Upper lobe of right lung (tissue), 1 donor: Measurements from ENCODE around the gene GATA6. TPM values are rescaled to one million over a fixed set of nuclear protein-coding genes. Genes with fewer than 3 reads are reported as not detected.

Experiments used
- ATAC-seq: fragments of 200-7000 bp; cut with Tn5 transposase; one replicate; pipeline ENCODE4 v1.9.1; 2020; ENCODE audit warnings: mild to moderate bottlenecking, moderate library complexity
- DNase-seq: peaks from one replicate; pipeline ENCODE4 v3.0.0-alpha.2; 2020
- H3K27ac ChIP-seq: fragments of 200-600 bp; one replicate; pipeline ENCODE4 v1.8.0; 2022
- H3K27me3 ChIP-seq: fragments of 200-600 bp; one replicate; pipeline ENCODE4 v1.8.0; 2022; ENCODE audit warnings: mild to moderate bottlenecking
- H3K36me3 ChIP-seq: fragments of 200-600 bp; one replicate; pipeline ENCODE4 v1.8.0; 2022
- H3K4me1 ChIP-seq: fragments of 200-600 bp; one replicate; pipeline ENCODE4 v1.8.0; 2022
- H3K4me3 ChIP-seq: fragments of 200-600 bp; one replicate; pipeline ENCODE4 v1.8.0; 2022; ENCODE audit warnings: mild to moderate bottlenecking
- H3K9me3 ChIP-seq: fragments of 200-600 bp; one replicate; pipeline ENCODE4 v1.8.0; 2022
- intact Hi-C: fragments of 100-400 bp; cut with DNase I; formaldehyde crosslinking; loops from one replicate; pipeline ENCODE4 v1.11.0; 2022
- total RNA-seq: library from RNA; stranded (reverse); fragmentation: NEBNext Ultra II Directional; extraction: Animal tissue kit (Norgen Biotek cat#: 25700); gene quantifications from one replicate; pipeline ENCODE4 v1.2.1, GENCODE V29; 2021
- TF ChIP-seq, protein P1 (sequence below): fragments of 200-600 bp; IDR thresholded peaks from one replicate; pipeline ENCODE4 v1.8.0; 2022; ENCODE audit warnings: antibody characterized with exemption
- donor health status: DM: no; HTN: yes; CAD: no; lungs with severe emphysema.

Gene GATA6
- total RNA-seq, 1 donor from 2014 or later = 32.2 TPM

DNA sequence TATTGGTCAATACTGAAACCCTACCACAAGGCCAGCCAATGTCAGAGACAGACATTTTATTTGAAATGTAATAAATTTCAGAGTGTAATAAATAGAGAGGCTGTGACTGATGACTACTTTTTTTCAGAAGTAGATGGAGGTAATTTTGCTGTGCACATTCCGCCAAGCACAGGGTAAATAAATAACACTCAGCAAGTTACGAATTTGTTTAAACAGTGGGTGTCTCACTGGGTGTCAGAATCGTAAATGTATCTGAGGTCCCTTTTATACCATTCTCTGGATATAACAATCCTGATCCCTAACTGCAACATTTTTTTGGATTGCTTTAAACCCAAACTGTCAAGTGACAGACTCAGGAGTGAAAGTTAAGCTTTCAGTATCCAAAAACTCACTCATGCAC lies 74.1 kb downstream of the GATA6 start:
- Histone ChIP-seq H3K4me3 (no peak overlapping the region), H3K36me3 (no peaks in the 10 kb centered on the region), H3K27me3 (no peaks in the 10 kb centered on the region), H3K9me3 (no peaks in the 10 kb centered on the region), H3K4me1 (no peaks in the 10 kb centered on the region), H3K27ac (no peak overlapping the region)
- TF ChIP-seq, protein P1, sequence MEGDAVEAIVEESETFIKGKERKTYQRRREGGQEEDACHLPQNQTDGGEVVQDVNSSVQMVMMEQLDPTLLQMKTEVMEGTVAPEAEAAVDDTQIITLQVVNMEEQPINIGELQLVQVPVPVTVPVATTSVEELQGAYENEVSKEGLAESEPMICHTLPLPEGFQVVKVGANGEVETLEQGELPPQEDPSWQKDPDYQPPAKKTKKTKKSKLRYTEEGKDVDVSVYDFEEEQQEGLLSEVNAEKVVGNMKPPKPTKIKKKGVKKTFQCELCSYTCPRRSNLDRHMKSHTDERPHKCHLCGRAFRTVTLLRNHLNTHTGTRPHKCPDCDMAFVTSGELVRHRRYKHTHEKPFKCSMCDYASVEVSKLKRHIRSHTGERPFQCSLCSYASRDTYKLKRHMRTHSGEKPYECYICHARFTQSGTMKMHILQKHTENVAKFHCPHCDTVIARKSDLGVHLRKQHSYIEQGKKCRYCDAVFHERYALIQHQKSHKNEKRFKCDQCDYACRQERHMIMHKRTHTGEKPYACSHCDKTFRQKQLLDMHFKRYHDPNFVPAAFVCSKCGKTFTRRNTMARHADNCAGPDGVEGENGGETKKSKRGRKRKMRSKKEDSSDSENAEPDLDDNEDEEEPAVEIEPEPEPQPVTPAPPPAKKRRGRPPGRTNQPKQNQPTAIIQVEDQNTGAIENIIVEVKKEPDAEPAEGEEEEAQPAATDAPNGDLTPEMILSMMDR = no peak
- DNase-seq (no peak), ATAC-seq (no peak)
- intact Hi-C loops = no loop called here

DNA sequence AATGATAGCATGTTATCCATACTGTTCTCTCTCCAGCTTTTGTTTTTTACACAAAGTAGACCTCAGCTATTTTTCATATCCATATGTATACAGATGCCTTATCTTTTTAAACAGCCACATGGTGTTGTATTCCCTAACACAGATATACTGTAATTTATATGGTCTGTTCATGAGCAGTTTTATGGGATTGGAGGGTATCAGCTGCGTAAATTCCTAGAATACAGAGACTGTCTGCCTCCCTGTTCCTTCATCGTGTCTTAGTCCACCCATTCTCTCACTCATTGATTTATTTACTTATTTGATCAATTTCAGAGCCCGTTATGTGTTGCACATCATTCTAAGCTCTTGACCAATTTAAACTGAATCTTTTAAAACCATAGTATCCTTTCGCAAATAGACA lies 80.6 kb downstream of the GATA6 start:
- H3K4me1 ChIP-seq = peaks cover 21% of the 10 kb centered on the region
- no peak for DNase-seq
- H3K36me3 ChIP-seq = no peaks in the 10 kb centered on the region
- no peak overlapping the region for H3K27ac ChIP-seq
- intact Hi-C loops = no loop called here
- H3K27me3 ChIP-seq = no peaks in the 10 kb centered on the region
- TF ChIP-seq, protein P1 = no peak
- H3K4me3 ChIP-seq = no peak overlapping the region
- no peaks in the 10 kb centered on the region for H3K9me3 ChIP-seq
- ATAC-seq = no peak

DNA sequence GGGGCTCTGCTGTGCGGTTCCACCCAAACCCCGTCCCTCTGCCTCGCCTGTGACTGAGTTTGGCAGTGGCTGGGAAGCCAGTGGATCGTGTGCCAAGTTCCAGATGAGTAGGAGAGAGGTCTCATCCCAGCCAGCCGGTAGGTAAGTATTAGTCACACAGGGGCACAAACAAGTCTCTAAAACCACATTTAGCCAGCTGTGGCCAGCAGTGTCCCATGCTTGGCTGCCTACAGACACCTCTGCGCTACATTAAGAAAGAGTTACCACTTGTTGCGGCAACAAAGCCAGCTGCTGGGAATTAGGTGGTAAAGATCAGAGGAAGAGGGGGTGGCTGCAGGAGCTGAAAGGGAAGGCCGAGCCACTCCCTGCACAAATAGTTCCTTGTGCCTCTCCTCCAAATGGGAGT lies 81.2 kb downstream of the GATA6 start:
- Histone ChIP-seq H3K4me1 (peaks cover 25% of the 10 kb centered on the region), H3K4me3 (no peak overlapping the region), H3K27ac (no peak overlapping the region), H3K36me3 (no peaks in the 10 kb centered on the region), H3K9me3 (no peaks in the 10 kb centered on the region), H3K27me3 (no peaks in the 10 kb centered on the region)
- DNase-seq = no peak
- ATAC-seq = peak; percentile 27
- intact Hi-C loops = no loop called here
- TF ChIP-seq, protein P1 = no peak

Other genes with a start within 250 kb of the GATA6 start
- gene CTAGE1, start 248.3 kb downstream of the GATA6 start, total RNA-seq = not detected